ENCODE measurements around the gene GAS7. TPM values are rescaled to one million over a fixed set of nuclear protein-coding genes. Genes with fewer than 3 reads are reported as not detected.

GAS7 gene
- total and polyA plus RNA-seq, 2 experiments from 2014 or later, result 1.9 to 10.7 TPM

DNA sequence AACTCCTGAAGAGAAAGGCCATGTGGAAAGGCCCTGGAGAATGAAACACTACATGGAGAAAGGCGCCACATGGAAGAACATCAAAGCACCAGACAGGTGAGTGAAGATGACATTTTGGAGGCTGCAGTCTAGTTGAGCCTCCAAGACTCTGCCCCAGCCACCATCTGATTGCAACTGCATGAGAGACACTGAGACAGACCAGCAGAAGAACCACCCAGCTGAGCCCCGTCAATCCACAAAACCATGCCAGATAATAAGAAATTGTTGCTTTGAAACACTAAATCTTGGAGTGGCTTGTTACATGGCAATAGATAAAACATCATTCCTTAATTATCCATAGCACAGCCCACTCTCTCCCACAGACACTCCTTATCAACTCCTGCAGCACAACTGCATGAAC is 4.8 kb downstream of the GAS7 start:
- Histone ChIP-seq H3K4me2 (no peak overlapping the region), H3K4me1 (ENCODE audit: insufficient read depth) (no peaks in the 10 kb centered on the region), H3K79me2 (replicated peaks; ENCODE audit: insufficient read depth) (no peaks in the 10 kb centered on the region), H3K9me2 (ENCODE audit: insufficient read depth) (no peaks in the 10 kb centered on the region), H3F3A (replicated peaks; ENCODE audit: low read depth) (no peaks in the 10 kb centered on the region), H3K27ac (ENCODE audit: low read depth) (no peak overlapping the region), H3K4me3 (no peak overlapping the region), H4K20me1 (replicated peaks; ENCODE audit: insufficient read depth) (no peaks in the 10 kb centered on the region), H2AFZ (no peak overlapping the region), H3K27me3 (ENCODE audit: insufficient read depth) (peaks cover 22% of the 10 kb centered on the region), H3K36me3 (ENCODE audit: insufficient read depth) (no peaks in the 10 kb centered on the region; the same call in 1 of the 2 replicates)
- DNase-seq (ENCODE audit: low spot score) (no peak), ATAC-seq (no peak)
- H3K36me3 Mint-ChIP-seq (ENCODE audit: low read depth), result peaks cover 18% of the 10 kb centered on the region
- no peak overlapping the region for H3K27ac Mint-ChIP-seq
- TF ChIP-seq ZNF331 (CRISPR knock-in tag; IDR thresholded peaks at IDR 0.05; ENCODE audit: low read depth), result peak; percentile 95
- TF ChIP-seq, protein P1, sequence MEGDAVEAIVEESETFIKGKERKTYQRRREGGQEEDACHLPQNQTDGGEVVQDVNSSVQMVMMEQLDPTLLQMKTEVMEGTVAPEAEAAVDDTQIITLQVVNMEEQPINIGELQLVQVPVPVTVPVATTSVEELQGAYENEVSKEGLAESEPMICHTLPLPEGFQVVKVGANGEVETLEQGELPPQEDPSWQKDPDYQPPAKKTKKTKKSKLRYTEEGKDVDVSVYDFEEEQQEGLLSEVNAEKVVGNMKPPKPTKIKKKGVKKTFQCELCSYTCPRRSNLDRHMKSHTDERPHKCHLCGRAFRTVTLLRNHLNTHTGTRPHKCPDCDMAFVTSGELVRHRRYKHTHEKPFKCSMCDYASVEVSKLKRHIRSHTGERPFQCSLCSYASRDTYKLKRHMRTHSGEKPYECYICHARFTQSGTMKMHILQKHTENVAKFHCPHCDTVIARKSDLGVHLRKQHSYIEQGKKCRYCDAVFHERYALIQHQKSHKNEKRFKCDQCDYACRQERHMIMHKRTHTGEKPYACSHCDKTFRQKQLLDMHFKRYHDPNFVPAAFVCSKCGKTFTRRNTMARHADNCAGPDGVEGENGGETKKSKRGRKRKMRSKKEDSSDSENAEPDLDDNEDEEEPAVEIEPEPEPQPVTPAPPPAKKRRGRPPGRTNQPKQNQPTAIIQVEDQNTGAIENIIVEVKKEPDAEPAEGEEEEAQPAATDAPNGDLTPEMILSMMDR (conservative IDR thresholded peaks at IDR 0.05; ENCODE audit: low read depth in 2 of 2), result no peak
- peaks cover 24% of the 10 kb centered on the region for H3K9me3 Mint-ChIP-seq
- no peak overlapping the region for H3K4me3 Mint-ChIP-seq
- peaks cover 11% of the 10 kb centered on the region for H3K4me1 Mint-ChIP-seq
- H3K27me3 Mint-ChIP-seq (ENCODE audit: insufficient read depth, low read depth, poor library complexity), result peaks cover 19% of the 10 kb centered on the region

DNA sequence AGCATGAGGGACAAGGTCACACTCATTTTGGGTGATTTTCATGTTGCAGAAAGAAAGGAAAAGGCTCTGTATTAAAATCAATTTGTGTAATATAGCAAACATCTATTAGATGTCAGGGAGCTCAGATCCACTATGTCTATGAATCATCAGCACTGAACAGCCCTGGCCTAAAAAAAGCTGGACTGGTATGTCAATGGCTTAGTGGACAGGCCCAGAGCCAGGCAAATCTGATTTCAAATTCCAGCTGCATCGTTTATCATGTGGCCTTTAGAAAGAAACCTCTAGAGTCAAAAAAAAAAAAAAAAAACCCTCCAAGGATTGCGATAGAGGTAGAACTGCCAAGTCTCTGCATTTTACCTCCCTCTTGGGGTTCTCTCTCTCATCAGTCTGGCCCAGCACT is 5.4 kb downstream of the GAS7 start:
- H3K9me3 Mint-ChIP-seq, result peaks cover 24% of the 10 kb centered on the region
- H2AFZ ChIP-seq, result no peak overlapping the region
- H3K27me3 Mint-ChIP-seq (ENCODE audit: insufficient read depth, low read depth, poor library complexity), result peaks cover 18% of the 10 kb centered on the region
- DNase-seq (ENCODE audit: low spot score) (no peak), ATAC-seq (no peak)
- no peak overlapping the region for H3K4me3 ChIP-seq
- no peaks in the 10 kb centered on the region for H3F3A ChIP-seq (replicated peaks; ENCODE audit: low read depth)
- H3K27ac Mint-ChIP-seq, result no peak overlapping the region
- peaks cover 19% of the 10 kb centered on the region for H3K27me3 ChIP-seq (ENCODE audit: insufficient read depth)
- no peaks in the 10 kb centered on the region; the same call in 1 of the 2 replicates for H3K36me3 ChIP-seq (ENCODE audit: insufficient read depth)
- no peaks in the 10 kb centered on the region for H4K20me1 ChIP-seq (replicated peaks; ENCODE audit: insufficient read depth)
- peaks cover 11% of the 10 kb centered on the region for H3K4me1 Mint-ChIP-seq
- H3K27ac ChIP-seq (ENCODE audit: low read depth), result no peak overlapping the region
- H3K4me2 ChIP-seq, result no peak overlapping the region
- no peaks in the 10 kb centered on the region for H3K9me2 ChIP-seq (ENCODE audit: insufficient read depth)
- H3K36me3 Mint-ChIP-seq (ENCODE audit: low read depth), result peaks cover 18% of the 10 kb centered on the region
- H3K4me3 Mint-ChIP-seq, result no peak overlapping the region
- no peaks in the 10 kb centered on the region for H3K4me1 ChIP-seq (ENCODE audit: insufficient read depth)
- H3K79me2 ChIP-seq (replicated peaks; ENCODE audit: insufficient read depth), result no peaks in the 10 kb centered on the region
- TF ChIP-seq, protein P2, sequence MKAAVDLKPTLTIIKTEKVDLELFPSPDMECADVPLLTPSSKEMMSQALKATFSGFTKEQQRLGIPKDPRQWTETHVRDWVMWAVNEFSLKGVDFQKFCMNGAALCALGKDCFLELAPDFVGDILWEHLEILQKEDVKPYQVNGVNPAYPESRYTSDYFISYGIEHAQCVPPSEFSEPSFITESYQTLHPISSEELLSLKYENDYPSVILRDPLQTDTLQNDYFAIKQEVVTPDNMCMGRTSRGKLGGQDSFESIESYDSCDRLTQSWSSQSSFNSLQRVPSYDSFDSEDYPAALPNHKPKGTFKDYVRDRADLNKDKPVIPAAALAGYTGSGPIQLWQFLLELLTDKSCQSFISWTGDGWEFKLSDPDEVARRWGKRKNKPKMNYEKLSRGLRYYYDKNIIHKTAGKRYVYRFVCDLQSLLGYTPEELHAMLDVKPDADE (IDR thresholded peaks at IDR 0.05), result no peak
- TF ChIP-seq NANOG (IDR thresholded peaks at IDR 0.05; ENCODE audit: borderline replicate concordance) (no peak), EZH2 (IDR thresholded peaks at IDR 0.05; ENCODE audit: low read depth, unreplicated experiment) (no peak), JUNB (IDR thresholded peaks at IDR 0.05; ENCODE audit: unreplicated experiment) (no peak), EZH2phosphoT487 (IDR thresholded peaks at IDR 0.05; ENCODE audit: unreplicated experiment) (no peak), POLR2AphosphoS5 (IDR thresholded peaks at IDR 0.05; ENCODE audit: low read depth) (no peak)
- TF ChIP-seq, protein P3, sequence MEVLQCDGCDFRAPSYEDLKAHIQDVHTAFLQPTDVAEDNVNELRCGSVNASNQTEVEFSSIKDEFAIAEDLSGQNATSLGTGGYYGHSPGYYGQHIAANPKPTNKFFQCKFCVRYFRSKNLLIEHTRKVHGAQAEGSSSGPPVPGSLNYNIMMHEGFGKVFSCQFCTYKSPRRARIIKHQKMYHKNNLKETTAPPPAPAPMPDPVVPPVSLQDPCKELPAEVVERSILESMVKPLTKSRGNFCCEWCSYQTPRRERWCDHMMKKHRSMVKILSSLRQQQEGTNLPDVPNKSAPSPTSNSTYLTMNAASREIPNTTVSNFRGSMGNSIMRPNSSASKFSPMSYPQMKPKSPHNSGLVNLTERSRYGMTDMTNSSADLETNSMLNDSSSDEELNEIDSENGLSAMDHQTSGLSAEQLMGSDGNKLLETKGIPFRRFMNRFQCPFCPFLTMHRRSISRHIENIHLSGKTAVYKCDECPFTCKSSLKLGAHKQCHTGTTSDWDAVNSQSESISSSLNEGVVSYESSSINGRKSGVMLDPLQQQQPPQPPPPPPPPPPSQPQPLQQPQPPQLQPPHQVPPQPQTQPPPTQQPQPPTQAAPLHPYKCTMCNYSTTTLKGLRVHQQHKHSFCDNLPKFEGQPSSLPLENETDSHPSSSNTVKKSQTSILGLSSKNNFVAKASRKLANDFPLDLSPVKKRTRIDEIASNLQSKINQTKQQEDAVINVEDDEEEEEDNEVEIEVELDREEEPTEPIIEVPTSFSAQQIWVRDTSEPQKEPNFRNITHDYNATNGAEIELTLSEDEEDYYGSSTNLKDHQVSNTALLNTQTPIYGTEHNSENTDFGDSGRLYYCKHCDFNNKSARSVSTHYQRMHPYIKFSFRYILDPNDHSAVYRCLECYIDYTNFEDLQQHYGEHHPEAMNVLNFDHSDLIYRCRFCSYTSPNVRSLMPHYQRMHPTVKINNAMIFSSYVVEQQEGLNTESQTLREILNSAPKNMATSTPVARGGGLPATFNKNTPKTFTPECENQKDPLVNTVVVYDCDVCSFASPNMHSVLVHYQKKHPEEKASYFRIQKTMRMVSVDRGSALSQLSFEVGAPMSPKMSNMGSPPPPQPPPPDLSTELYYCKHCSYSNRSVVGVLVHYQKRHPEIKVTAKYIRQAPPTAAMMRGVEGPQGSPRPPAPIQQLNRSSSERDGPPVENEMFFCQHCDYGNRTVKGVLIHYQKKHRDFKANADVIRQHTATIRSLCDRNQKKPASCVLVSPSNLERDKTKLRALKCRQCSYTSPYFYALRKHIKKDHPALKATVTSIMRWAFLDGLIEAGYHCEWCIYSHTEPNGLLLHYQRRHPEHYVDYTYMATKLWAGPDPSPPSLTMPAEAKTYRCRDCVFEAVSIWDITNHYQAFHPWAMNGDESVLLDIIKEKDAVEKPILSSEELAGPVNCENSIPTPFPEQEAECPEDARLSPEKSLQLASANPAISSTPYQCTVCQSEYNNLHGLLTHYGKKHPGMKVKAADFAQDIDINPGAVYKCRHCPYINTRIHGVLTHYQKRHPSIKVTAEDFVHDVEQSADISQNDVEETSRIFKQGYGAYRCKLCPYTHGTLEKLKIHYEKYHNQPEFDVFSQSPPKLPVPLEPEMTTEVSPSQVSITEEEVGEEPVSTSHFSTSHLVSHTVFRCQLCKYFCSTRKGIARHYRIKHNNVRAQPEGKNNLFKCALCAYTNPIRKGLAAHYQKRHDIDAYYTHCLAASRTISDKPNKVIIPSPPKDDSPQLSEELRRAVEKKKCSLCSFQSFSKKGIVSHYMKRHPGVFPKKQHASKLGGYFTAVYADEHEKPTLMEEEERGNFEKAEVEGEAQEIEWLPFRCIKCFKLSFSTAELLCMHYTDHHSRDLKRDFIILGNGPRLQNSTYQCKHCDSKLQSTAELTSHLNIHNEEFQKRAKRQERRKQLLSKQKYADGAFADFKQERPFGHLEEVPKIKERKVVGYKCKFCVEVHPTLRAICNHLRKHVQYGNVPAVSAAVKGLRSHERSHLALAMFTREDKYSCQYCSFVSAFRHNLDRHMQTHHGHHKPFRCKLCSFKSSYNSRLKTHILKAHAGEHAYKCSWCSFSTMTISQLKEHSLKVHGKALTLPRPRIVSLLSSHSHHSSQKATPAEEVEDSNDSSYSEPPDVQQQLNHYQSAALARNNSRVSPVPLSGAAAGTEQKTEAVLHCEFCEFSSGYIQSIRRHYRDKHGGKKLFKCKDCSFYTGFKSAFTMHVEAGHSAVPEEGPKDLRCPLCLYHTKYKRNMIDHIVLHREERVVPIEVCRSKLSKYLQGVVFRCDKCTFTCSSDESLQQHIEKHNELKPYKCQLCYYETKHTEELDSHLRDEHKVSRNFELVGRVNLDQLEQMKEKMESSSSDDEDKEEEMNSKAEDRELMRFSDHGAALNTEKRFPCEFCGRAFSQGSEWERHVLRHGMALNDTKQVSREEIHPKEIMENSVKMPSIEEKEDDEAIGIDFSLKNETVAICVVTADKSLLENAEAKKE (CRISPR knock-in tag; IDR thresholded peaks at IDR 0.05), result no peak
- TF ChIP-seq, protein P1 (conservative IDR thresholded peaks at IDR 0.05; ENCODE audit: low read depth in 2 of 2), result no peak
